Measurements from ENCODE around the gene OR11G2.
"Not testable (repeated sequence)": the region's sequence is repeated elsewhere in the genome, so short reads cannot be mapped to it uniquely, and the experiment has no call there.

The OR11G2 gene, protein sequence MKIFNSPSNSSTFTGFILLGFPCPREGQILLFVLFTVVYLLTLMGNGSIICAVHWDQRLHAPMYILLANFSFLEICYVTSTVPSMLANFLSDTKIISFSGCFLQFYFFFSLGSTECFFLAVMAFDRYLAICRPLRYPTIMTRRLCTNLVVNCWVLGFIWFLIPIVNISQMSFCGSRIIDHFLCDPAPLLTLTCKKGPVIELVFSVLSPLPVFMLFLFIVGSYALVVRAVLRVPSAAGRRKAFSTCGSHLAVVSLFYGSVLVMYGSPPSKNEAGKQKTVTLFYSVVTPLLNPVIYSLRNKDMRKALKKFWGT

DNA sequence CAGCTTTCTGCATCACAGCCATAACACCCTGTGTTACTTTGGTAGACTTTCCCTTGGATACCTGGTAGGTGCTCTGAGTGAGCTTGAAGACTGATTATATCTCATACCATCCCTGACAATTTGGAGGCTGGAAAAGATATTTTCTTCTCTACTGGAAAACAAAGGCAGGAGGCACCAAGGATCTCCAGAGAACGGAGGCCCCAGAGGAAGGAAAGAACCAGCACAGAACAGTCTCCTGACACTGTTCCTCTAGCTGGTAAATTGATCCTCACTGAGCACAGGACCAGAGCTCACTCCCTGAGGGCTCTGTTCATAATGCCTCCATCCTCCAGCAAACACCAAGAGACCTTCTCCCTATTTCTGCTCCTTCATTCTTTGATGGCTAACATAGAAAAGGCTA is at the start of gene OR11G2:
Gene OR11G2 (plus strand): TSS at position 301 of the 400 bp plus-strand sequence. CDS start 6,542 bp downstream, outside the sequence.
- no peak for DNase-seq (ENCODE audit: low read depth)

DNA sequence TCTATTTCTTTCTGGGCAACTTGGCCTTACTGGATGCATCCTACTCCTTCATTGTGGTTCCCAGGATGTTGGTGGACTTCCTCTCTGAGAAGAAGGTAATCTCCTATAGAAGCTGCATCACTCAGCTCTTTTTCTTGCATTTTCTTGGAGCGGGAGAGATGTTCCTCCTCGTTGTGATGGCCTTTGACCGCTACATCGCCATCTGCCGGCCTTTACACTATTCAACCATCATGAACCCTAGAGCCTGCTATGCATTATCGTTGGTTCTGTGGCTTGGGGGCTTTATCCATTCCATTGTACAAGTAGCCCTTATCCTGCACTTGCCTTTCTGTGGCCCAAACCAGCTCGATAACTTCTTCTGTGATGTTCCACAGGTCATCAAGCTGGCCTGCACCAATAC is 46.8 kb upstream of the OR11G2 start:
- DNase-seq (ENCODE audit: low read depth) = no peak

DNA sequence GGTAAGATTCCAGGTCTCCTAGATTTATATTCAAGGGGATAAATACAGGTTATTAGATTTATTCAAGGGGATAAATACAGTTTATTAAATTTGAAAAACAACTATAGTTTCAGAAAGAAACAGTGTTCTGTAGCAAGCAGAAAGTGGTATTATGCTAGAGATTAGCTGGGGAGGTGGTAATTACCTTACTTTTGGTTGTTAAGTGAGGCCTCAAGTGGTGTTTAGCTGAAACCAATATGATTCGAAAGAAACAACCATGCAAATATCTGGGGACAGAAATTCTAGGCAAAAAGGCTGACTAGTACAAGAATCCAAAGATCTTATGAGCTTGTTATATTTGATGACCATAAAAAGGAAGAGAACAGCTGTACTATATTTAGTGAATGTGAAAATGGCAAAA is 45.9 kb upstream of the OR11G2 start:
- no peak for DNase-seq (ENCODE audit: low read depth)

DNA sequence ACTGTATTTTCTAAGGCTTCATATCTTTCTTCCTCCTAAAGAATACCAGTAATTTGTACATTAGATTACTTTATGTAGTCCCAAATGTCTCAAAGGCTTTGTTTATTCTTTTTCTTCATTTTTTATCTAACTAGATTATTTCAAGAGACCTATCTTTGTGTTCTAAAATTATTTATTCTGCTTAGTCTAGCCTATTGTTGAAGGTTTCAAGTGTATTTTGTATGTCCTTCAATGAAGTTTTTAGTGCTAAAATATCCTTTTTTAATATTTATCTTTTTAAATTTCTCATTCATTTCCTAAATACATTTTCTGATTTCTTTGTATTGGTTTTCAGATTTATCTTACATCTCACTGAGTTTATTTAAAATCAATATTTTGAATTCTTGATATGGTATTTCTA is 26.2 kb upstream of the OR11G2 start:
- no peak for DNase-seq (ENCODE audit: low read depth)

DNA sequence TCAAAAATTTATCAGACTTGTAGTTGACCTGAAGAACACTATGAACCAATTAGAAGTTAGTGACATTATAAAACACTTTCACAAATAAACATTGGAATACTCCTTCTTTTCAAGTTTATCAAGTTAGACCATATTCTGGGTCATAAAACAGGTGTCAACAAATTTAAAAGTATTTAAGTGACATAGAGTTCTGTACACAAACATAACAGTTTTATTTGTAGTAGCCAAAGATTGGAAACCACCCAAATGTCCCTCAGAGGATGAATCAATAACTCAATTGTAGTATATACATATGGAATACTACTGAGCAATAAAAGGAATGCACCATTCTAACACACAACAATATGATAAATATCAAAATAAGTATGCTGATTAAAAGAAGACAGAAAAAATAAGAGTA is 23.6 kb upstream of the OR11G2 start:
- DNase-seq (ENCODE audit: low read depth) = no peak

DNA sequence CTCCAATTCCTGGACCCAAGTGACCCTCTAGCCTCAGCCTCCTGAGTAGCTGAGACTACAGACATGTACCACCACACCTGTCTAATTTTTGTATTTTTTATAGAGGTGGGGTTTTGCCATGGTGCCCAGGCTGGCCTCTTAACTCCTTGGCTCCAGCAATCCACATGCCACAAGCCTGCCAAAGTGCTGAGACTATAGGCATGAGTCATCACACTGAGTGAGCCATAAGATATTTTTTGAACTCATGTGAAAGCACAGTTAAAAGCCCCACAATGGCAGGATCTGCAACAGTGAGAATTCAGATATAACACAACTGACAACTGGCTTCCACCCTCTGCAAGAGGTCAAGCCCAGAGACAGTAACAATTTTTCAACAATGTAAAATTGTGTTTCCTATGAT is 20.8 kb upstream of the OR11G2 start:
- DNase-seq (ENCODE audit: low read depth) = not testable (repeated sequence)

DNA sequence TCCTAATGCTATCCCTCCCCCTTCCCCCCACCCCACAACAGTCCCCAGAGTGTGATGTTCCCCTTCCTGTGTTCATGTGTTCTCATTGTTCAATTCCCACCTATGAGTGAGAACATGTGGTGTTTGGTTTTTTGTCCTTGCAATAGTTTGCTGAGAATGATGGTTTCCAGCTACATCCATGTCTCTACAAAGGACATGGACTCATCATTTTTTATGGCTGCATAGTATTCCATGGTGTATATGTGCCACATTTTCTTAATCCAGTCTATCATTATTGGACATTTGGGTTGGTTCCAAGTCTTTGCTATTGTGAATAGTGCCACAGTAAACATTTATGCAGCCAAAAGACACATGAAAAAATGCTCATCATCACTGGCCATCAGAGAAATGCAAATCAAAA is 16.5 kb upstream of the OR11G2 start:
- DNase-seq (ENCODE audit: low read depth) = not testable (repeated sequence)

DNA sequence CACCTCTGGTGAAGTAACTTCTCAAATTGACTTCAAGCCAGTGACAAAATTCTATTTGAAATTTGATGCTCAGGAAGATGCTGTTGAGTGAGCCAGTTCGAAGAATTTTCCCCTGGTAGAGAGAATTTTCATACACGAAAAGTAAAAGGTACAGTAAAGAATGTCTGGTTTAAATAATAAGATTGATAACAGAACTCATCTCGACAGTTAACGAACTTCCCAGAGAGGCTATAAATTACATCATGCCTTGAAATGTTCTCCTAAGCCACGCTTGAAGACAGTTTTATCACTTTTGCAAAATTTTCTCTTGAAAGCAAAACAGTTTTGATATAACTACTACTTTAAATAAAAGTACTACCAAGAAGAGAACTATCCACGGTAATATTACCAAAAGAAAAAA is 14.4 kb upstream of the OR11G2 start:
- no peak for DNase-seq (ENCODE audit: low read depth)

DNA sequence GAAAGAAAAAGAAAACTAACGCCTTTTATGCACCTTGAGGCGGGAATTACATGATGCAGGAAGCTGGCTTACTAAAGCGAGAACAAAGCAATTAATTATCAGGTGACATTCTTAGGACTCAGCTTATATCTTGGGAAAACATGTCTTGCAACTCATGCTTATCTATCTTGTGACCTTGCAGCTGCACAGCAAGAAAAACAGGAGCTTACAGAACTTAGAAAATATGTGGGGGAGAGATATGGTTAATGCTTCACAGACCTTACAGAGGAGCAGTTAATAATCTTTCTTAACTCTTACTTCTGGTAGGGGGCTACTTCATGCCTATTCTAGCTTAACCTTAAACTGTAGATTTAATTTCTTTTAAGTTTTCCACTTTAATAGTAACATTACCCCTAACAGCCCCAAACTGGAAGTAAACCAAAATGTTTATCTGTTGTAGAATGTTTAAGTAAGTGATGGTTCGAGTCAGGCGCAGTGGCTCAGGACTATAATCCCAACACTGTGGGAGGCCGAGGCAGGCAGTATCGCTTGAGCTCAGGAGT is 13.2 kb upstream of the OR11G2 start:
- no peak for DNase-seq (ENCODE audit: low read depth)

DNA sequence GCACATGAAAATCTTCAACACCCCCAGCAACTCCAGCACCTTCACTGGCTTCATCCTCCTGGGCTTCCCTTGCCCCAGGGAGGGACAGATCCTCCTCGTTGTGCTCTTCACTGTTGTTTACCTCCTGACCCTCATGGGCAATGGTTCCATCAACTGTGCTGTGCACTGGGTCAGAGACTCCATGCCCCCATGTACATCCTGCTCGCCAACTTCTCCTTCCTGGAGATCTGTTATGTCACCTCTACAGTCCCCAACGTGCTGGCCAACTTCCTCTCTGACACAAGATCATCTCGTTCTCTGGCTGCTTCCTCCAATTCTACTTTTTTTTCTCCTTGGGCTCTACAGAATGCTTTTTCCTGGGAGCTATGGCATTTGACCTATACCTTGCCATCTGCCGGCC is 11.5 kb upstream of the OR11G2 start:
- no peak for DNase-seq (ENCODE audit: low read depth)

DNA sequence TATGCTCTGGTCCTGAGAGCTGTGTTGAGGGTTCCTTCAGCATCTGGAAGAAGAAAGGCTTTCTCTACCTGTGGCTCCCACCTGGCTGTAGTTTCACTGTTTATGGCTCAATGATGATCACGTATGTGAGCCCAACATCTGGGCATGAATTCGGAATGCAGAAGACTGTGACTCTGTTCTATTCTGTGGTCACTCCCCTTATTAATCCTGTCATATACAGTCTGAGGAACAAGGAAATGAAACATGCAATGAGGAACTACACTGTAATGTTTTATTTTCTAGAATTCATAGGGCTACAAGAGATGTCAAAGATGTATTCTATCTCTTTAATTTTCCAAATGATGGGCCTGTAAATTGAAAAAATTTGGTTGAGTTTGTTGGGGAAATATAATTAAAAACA is 10.8 kb upstream of the OR11G2 start:
- DNase-seq (ENCODE audit: low read depth) = no peak

DNA sequence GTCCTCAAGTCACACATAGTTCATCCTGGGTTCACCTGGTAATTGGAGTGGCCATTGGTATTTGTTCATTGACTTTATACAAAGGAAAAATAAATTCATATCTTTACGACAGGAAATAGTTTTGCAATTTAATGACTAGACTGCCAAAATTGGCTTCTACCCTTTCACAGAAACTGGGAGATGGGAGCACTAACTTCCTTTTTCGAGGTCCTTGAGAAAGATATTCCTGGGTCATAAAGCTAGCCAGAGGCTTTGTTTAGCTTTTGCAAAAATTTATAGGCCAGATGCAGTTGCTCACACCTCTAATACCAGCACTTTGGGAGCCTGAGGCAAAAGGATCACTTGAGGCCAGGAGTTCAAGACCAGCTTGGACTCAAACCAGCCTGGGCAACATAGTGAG is 10.2 kb upstream of the OR11G2 start:
- no peak for DNase-seq (ENCODE audit: low read depth)

DNA sequence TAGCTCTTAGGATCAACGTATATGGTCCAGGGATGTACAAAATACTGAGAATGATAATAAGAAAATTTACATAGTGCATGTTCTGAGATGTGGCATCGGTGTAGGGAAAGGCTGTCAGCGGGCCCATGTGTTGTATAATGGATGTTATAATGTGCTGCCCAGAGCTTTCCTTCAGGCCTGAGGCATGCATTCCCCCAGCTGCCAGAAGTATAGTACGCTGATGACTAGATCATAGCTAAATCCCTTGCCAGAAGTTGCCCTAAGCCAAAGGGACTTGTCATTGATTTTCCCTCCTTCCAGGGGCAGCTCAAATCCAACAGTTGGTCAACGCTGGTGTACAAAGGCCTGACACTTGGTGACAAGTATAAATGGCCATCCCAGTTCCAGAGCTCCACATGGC is 6.5 kb upstream of the OR11G2 start:
- DNase-seq (ENCODE audit: low read depth) = no peak

DNA sequence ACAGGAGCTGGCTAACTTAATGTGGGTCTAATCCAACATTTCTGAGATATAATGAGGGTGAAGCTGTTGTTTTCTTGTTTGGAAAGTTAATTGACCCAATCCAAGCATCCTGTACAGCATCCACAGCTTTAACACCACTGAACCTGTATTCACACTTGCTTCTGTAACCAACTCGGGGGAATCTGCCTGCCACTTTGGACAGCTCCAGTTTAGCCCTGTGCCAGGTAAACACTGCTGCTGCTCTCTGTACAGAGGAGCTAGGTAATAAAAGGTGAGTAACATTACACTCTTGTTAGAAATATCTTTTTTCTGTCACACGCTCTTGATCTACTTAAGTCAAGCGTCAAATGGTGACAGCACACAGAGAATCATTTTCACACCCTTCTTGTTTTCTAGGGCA is 700 bp downstream of the OR11G2 start:
- no peak for DNase-seq (ENCODE audit: low read depth)

DNA sequence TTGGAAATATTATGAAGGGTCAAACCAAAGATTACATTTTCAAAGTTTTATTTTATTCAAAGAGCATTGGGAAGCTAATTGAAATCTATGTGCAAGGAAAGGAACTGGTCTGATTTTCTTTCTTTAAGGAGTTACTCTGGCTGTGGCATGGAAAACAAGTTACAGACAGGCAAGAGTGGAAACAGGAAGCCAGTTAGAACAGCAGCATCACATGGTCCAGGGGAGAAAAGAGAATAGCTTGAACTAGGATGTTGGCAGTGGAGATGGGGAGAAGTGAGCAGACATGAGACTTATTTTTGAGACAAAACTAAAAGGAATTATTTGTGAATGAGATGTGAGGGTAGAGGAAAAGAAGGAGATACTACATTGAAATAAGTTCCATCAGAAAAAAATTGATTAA is 3.4 kb downstream of the OR11G2 start:
- DNase-seq (ENCODE audit: low read depth) = no peak

DNA sequence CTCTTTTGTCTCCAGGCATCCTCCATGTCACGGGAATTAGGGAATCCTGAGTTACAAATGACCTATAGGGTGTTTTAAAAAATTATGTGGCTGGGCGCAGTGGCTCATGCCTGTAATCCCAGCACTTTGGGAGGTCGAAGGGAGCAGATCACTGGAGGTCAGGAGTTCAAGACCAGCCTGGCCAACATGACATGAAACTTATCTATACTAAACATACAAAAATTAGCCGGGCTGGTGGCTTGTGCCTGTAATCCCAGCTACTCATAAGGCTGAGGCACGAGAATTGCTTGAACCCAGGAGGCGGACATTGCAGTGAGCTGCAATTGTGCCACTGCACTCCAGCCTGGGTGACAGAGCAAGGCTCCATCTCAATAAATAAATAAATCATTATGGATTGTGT is 4.5 kb downstream of the OR11G2 start:
- DNase-seq (ENCODE audit: low read depth) = not testable (repeated sequence)

DNA sequence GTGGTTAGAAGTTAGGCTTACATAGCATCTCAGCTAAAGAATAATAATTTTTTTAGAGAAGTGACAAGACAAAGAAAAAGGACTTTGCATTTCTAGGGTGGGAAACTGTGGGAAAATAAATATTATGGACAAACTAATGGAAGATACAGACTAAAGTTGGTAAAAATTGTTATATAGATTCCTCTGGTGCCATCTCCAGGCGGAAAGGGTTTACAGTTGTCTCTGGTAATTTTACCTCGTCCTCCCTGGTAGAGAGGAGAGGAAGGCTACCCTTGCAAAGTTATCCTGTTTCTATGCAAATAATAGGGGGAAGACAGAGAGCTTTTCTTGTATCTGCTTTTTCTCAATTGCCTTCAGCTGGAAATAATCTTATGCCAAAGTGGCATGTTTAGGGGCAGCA is 5.2 kb downstream of the OR11G2 start:
- DNase-seq (ENCODE audit: low read depth) = no peak

DNA sequence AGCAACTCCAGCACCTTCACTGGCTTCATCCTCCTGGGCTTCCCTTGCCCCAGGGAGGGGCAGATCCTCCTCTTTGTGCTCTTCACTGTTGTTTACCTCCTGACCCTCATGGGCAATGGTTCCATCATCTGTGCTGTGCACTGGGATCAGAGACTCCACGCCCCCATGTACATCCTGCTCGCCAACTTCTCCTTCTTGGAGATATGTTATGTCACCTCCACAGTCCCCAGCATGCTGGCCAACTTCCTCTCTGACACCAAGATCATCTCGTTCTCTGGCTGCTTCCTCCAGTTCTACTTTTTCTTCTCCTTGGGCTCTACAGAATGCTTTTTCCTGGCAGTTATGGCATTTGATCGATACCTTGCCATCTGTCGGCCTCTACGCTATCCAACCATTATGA is 6.8 kb downstream of the OR11G2 start:
- DNase-seq (ENCODE audit: low read depth) = no peak

DNA sequence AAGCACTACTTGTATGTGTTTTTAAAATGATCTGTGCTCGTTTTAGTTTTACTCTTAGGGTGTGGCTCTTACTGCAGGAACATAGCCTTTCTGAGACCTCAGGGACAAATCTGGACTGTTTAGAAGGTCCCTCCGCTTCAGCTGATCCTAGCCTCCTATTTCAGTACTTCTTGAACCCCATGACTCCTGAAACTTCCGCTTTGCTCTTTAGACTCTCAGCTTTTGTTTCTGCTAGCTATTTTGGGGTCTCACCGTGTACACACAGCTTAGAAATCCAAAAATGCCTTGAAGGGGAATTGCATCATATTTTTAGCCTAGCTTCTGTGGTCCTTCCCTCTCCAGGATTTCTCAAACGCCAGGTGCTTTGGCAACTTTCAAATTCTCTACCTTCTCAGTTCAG is 8.3 kb downstream of the OR11G2 start:
- no peak for DNase-seq (ENCODE audit: low read depth)

DNA sequence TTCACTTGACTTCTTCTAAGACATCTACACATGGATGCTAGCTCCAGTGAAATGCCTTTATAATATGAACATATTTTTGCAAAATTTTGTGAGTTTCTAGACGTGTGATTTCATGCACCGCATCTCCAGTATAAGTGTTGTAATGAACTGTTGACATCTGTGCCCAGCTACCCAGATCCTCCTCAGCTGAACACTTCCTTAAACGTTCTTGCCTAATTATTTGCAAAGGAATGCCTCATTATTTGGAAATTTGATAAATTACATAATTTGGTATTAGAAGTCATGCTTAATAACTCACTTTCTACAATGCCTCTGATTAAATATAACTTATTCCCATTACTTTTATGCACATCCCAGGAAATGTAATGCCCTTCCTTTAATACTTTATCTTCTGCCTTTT is 14.0 kb downstream of the OR11G2 start:
- no peak for DNase-seq (ENCODE audit: low read depth)

DNA sequence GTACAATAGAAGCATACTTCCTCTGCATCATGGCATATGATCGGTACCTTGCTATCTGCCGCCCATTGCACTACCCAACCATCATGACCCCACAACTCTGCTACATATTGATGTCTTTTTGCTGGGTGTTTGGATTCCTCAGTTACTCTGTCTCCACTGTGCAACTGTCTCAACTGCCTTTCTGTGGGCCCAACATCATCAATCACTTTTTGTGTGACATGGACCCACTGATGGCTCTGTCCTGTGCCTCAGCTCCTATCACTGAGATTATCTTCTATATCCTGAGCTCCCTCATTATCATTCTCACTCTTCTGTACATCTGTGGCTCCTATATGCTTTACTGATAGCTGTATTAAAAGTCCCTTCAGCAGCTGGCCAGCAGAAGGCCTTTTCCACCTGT is 18.9 kb downstream of the OR11G2 start:
- DNase-seq (ENCODE audit: low read depth) = no peak

DNA sequence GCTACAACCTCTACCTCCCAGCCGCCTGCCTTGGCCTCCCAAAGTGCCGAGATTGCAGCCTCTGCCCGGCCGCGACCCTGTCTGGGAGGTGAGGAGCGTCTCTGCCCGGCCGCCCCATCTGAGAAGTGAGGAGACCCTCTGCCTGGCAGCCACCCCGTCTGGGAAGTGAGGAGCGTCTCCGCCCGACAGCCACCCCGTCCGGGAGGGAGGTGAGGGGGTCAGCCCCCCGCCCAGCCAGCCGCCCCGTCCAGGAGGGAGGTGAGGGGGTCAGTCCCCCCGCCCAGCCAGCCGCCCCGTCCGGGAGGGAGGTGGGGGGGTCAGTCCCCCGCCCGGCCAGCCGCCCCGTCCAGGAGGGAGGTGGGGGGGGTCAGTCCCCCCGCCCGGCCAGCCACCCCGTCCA is 21.7 kb downstream of the OR11G2 start:
- DNase-seq (ENCODE audit: low read depth) = not testable (repeated sequence)

DNA sequence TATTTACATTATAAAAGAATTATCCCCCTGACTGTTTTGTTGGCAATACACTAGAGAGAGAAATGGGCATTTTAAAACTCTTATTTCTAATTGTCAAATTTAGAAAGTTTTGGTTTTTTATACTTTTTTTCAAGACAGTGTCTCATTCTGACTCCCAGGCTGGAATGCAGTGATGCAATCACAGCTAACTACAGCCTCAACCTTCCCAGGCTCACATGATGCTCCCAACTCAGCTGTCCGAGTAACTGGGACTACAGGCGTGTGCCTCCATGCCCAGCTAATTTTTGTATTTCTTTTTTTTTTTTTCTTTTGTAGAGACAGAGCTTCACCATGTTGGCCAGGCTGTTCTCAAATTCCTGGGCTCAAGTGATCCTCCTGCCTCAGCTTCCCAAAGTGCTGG is 24.5 kb downstream of the OR11G2 start:
- DNase-seq (ENCODE audit: low read depth) = no peak

DNA sequence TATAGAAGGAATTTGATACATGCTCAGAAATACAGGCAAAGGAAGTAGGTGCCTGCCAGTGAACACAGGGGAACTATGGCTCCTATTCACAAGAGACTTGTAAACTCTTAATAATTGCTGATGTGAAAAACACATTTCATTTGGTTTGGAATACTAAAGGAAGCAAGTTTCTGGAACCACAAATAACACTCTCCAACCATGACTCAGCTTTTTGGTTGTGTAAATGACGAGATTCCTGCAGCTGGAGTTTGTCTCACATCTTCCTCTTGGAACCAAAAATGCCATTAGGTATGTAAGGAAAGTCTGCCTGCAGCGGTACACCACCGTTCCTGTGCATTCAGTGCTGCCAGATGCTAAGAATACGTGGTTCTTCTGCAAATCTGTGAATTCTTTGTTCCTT is 28.3 kb downstream of the OR11G2 start:
- DNase-seq (ENCODE audit: low read depth) = no peak

Measured in stimulated activated CD4-positive, alpha-beta T cell treated with anti-CD3 and anti-CD28 coated beads, Interleukin-2, amount 100 ng/mL, for 4 hours (primary cell).